Kasumi-1 (cell line): ENCODE results near the gene POLR2E.

ENCODE experiments used
- DNase-seq, 2 experiments: peaks; one replicate each; lab custom pipeline; 2025; lab: John Stamatoyannopoulos, UW

POLR2E gene

DNA sequence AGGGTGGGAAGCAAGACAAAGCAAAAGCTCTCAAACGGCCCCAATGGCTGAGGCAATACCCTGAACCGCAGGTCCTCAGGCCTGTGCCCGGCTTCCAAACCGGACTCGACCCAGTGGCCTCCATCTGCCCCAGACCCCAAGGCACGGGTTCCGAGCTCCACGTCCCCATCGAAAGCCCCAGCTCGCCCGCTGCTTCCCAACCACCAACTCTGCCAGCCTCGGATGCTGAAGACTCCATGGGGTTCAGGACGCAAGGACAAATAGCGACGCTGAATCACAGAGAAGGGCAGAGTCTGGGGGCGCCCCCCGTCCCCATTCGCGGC, 559 bp downstream of the POLR2E start:
- no peak for DNase-seq

DNA sequence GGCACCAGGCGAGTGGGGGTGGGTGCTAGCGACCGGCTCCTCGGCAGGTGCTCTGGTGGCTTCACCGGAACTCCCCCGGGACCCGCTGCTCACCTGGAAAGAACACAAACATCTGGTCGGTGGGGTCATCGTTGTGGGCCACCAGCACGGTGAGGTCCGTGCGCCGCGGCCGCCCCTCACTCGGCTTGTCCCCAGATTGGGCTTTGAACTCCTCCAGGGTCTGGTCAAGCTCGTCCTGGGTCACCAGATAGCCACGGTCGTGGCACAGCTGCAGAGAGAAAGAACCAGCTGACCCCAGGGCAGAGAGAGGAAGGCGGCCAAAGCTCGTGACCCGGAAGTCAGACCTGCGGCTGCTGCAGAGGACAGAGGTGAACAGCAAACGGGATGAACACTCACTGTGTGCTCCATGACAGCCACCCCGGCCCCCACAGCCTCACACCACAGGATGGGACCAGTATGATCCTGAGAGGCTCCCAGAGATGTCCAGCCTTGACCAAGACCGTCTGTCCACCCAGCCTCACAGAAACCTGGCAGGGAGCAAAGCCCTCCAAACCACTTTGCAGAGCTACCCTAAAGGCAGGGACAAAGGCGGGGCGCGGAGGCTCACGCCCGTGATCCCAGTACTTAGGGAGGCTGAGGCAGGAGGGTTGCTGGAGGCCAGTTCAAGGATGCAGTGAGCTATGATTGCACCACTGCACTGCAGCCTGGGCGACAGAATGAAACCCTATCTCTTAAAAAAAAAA, 1.2 kb downstream of the POLR2E start:
- DNase-seq = no peak

DNA sequence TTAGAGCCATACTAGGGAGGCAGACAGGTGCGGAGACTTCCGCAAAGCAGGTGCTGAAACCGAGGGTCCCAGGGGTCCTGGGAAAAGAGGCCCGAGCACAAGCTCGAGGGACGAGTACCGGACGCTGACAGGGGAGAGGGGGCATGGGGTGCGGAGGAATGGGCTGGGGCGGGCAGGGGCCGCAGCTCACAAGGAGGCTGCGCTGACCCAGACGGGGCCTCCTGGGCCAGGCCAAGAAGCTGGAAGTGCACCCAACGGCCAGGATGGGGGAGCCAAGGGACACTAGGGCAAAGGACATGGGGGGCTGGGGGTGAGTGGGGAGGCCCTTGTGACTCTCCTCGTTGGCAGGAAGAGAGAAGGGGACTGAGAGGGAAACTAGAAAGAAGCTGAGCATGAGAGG, 1.8 kb downstream of the POLR2E start:
- DNase-seq = no peak

DNA sequence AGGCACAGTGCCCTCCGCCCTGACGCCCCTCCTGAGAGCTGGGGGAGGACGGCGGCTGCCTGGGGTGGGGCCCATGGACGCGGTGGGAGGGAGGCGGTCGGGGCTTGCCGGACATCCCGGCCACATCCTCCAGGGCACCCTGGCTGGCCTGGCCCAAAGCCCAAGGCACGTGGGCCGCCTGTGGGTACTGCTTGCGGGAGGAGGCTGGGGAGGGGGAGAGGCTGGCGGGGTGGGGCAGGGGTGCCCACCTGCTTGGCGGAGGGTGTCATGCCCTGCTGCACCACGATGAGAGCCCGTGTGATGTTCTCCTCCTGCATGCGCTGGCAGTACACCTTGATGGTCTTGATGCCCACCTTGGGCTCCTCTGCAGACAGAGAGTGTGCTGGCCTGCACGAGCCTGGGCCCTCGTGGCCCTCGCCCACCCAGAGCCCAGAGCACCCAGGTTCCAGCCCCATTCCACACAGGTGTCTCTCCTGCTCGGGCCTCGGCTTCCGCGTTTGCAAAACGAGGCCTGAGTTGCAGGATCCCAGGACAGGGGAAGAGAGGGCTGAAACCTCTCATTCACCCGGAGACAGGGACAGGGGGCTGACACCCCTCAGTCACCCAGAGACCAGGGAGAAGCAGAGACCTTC, 3.5 kb downstream of the POLR2E start:
- no peak for DNase-seq

DNA sequence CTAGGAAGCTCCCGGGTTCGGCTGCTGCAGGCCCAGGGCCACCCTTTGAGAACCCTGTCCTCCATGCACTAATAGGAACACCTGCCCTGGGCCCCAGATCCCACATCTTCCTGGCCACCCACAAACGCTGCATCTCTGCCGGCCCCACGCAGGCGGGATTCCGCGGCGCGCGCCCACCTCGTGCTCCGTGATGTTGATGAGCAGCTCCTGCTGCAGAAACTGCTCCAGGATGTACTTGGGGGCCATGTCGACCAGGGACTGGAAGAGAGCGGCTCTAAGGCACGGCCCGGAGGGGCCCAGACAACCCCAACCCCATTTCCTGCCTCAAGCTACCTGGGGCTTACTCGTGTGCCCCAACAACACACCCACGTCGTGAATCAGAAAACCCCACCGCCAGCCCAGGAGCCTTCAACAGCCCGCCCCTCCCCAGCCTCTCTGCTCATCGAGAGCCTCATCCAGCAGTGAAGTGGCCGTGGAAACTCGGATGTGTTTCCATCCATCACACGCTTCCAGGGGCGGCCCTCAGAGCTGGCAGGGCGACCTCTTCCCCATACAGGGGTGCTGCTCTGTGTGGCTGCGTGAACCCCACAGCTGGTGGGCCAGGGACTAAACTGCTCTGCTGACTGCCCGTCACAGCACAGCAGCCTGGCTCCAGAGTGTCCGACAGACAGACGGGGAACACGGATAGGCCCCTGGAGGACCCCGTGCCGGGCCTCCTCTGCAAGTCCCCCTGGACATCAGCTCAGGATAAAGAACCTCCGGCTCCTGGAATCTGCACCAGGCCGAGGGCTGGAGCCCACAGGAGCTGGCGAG, 4.2 kb downstream of the POLR2E start:
- DNase-seq = no peak

DNA sequence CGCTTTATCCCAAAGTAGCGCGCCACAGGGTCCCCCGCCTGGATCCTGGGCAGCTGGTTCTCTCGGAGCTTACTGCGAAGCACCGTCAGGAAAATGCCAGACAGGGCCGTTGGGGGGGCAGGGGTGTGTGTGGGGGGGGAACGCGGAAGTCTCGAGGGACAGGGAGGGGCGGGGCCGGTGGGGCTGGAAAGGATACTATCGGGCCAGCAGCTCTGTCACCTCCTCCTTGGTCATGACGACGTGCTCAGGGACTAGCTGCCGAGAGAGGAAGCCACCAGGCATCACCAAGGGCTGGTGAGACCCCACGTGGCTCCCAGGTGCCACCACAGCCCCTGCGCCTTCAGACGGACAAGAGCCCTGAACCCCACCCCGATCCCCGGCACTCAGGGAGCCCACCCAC, 5.3 kb downstream of the POLR2E start:
- no peak for DNase-seq

DNA sequence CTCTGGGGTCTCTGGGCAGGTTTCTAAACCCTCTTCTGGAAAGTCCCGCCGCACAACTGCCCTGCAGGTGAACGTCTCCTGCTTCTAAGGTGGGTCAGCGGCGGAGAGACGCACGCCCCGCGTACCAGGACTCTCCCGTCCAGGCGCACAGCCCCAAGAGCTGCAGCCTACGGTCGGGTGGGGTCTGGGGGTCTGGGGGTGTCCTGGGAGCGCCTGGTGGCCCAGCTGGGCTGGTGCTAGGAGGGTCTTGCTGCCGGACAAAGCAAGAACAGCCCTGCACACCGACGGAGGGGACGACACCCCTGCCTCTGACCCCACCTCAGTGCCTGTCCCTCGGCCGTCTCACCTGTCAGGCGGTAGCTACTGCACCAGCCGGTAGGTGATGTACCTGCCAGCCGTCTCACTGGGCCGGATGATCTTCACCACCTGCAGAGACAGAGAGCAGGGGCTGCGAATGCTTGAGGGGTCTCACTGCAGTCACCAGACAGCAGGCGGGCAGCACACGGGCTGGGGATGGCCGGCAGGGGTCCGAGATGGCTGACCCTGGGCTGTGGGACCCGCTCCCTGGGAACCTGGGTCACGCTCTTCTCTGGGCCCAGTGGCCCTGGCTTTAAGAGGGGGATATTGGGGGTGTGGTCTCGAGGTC, 5.9 kb downstream of the POLR2E start:
- DNase-seq = no peak

DNA sequence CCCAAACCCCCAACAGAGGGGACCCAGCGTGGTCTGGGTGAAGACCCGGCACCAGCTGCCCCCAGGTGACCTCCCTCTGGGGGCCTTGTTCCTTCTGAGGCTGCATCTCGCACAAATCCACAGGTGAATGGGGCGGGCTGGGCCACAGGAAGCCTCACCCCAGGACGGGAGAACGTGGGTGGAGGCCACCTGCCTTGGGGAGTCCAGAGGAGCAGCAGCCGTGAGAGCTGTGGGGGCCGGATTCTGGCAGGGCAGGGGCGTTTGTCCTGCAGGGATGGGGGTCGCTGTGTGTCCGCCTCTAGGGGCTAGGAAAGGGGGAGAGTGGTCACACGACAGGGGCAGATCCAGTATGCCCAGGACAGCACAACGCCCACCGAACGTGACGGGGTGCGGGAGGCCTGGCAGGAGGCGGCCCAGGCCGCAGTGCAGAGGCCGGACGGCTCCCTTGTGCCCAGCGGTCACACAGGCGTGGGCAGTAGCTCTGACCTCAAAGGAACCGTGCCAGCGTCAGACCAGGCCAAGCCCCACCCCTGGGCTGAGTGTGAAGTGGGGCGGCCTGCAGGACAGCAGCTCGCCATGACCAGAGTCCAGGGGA, 6.7 kb downstream of the POLR2E start:
- no peak for DNase-seq

DNA sequence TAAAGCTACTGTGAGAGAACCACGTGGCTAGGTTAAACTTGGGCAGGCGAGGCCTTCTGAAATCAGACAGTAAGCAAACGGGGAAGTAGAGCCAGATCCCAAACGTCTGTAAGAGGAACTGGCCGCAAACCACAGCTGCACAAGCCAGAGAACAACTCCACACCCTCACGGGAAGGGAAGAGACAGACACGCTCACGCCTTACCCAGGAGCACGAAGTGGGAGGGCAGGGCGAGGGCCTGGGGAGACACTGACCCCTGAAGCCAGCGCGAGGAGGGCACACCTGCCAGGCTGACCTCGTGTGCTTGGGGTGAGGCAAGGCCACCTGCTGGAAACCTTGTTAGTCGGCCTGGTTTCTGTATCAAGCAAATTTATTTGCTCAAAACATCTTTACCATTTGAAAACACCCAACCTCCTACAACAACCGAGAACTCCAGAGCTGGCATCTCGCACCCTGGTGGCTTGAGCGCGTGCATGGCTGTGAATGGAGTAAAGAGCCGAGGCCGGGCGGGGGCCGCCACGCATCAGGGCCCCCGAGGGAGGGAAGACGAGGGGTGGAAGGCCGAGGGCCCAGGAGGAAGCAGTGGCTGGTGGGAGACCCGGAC, 7.3 kb downstream of the POLR2E start:
- peak; percentile 97 to 98 for DNase-seq

DNA sequence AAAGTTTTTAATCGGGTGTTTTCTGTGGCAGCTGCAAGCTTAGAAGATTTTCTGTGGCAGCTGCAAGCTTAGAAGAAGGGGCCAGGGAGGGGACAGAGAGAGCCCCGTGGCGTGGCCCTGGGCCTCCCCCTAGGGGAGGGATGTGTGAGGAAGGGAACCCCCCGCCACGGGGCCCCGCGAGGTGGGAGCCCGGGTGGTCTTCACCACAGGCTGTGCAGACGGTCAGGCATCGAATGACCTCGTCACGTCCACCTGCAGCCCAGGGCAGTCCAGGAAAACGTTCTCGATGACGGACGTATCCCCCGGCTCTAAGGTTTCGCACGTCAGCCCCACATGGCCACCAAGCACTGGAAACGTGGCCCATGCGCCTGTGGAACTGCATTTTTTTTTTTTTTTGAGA, 8.6 kb downstream of the POLR2E start:
- DNase-seq = no peak

DNA sequence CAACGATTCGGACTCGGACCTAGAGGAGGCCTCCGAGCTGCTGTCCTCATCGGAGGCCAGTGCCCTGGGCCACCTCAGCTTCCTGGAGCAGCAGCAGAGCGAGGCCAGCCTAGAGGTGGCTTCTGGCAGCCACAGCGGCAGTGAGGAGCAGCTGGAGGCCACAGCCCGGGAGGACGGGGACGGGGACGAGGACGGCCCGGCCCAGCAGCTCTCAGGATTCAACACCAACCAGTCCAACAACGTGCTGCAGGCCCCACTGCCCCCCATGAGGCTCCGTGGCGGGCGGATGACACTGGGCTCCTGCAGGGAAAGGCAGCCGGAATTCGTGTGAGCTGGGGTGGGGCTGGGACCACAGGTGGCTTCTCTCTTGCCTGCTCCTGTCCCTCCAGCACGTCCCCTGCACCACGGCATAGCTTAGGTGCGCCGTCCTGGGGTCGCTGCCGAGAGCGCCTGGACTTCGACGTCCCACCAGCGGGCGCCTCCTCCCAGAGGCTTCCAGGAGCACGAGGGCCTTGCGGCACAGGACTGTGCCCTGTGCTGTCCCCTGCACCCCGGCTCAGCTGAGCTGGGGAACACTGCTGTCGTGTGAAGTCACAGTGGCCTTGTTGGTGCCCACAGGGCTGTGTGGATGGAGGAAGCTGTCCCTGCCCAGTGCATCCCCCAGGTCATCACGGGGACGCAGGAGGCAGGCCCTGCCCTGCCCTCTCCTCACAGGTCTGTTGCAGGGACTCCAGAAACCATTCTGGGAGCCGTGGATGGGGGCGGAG, 9.3 kb downstream of the POLR2E start:
- DNase-seq = no peak

DNA sequence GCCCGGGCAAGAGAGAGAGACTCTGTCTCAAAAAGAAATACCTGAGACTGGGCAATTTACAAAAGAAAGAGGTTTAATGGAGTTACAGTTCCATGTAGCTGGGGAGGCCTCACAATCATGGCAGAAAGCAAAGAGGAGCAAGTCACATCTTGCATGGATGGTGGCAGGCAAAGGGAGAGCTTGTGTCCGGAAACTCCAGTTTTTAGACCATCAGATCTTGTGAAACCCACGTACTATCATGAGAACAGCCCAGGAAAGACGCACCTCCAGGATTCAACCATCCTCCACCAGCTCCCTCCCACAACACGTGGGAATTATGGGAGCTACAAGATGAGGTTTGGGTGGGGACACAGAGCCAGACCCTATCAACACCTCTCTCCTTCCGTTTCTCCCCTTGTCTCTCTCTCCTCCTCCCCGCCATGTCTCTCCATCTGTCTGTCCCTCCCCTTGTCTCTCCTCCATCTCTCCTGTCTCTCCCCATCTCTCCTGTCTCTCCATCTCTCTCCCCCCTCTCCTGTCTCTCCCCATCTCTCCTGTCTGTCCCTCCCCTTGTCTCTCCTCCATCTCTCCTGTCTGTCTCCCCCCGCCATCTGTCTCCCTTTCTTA, 10.0 kb downstream of the POLR2E start:
- no peak for DNase-seq

DNA sequence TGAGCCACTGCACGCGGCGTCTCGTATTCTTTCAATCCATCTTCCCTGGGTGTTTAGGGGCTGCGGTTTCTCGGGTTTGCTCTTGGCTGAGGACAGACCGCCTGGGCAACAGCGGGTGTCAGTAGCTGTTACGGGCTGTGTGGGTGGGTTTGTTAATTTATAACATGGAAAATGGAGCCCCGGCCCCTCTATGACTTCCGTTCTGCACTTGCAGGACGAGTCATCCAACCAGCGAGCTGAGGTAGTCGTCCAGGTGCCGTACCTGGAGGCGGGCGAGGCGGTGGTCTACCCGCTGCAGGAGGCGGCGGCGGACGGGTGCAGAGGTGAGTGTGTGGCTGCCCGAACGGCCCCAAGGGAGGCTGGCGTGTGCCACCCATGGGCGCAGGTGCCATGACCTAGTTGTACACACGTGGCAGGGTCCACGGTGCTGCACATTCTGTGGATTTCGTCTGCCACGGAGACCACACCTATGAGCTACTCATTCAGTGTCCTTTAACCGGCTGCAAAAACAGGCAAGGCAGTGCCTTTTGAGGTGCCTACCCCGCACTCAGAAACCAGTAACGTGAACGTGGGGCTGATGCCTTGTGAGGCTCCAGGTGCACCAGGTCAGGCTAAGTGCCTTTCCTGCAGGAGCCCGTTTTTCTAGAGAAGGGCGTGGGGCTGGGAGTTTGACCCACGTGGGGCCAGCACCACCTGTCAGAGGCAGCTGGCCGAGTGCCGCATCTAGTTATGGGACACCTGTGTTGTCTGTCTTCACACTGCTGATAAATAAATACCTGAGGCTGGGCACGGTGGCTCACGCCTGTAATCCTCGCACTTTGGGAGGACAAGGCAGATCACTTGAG, 10.9 kb downstream of the POLR2E start:
- no peak for DNase-seq

DNA sequence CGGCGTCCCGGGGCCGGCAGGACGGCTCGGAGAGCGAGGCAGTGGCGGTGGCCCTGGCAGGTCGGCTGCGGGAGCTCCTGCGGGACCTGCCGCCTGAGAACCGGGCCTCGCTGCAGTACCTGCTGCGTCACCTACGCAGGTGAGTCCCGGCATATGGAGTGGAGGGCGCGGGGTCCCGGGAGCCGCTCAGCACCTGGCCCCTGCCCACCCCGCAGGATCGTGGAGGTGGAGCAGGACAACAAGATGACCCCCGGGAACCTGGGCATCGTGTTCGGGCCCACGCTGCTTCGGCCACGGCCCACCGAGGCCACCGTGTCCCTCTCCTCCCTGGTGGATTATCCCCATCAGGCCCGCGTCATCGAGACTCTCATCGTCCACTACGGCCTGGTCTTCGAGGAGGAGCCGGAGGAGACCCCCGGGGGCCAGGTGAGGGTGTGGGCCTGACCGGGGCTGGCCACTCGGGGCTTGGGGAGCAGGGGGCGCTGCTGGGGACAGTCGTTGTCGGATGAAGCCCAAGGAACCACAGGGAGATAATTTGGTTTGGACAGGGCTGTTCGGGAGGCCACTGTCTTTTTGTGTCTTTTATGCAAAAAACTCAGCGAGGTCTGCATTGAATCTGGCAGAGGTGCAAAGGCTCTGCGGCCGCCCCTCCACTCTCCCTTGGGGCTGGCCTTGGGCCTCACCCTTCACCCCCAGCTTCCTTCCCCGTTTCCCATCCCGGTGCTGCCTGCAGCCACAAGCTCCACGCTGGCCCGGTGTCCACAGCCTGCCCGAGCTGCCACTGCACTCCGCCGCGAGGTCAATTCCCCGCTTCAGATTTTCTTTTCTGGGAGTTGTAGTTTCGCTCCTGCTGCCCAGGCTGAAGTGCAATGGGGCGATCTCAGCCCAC, 12.0 kb downstream of the POLR2E start:
- no peak for DNase-seq

DNA sequence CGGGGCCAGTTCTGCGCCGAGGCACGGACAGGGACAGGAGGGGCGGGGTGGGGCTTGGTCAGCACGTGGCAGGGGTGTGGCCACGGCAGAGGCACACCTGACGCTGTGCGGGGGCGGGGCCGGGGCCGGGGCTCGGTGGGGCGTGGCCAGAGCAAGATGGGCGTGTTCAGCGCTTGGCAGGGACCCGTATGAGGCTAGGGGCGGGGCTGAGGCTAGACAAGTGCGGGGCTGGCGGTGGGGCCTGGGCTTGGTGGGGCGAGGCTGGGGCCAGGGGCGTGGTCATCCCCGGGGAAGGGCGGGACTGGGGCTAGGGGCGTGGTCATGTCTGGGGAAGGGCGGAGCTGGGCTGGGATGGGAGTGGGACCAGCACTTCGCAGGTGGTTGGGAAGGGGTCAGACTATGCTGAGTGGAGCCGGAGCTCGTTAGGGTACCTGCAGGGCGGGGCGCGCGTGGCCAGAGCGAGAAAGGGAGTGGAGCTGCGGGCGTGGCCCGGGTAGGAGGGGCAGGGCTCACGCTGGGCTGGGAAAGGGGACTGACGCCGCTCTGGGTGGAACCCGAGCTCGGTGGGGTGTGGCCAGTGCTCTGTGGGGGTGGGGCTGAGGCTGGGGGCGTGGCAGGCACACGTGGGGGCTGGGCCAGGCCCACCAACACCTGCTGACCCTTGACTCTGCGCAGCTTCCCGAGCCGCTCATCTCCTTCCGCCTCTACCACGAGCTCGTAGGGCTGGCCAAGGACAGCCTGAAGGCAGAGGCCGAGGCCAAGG, 12.8 kb downstream of the POLR2E start:
- DNase-seq = no peak

DNA sequence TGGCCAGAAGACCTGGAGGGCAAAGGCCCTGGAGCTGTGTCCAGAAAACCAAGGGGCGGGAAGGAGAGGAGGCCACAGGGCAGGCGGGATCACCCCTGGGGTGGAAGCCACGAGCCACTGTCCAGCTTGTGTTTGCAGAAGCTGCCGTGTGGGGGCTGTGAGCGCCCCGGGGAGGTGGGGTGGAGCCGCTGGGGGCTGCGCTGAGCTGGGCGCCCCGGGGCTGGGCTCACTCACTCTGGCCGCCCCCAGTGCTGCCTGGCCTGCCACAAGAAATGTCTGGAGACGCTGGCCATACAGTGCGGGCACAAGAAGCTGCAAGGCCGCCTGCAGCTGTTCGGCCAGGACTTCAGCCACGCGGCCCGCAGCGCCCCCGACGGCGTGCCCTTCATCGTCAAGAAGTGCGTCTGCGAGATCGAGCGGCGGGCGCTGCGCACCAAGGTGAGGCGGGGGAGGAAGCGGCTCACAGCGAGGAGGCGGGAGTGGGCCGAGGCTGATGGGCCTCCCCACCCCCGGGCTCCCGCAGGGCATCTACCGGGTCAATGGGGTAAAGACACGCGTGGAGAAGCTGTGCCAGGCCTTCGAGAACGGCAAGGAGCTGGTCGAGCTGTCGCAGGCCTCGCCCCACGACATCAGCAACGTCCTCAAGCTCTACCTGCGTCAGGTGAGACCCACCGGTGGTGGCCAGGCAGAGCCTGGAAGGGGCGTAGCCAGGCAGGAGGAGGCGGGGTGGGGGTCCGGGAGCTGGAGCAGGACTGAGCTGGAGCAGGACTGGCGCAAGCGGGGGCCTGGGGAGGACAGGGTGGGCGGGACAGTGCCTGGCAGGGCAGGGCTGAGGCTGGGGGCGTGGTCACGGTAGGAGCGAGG, 13.6 kb downstream of the POLR2E start:
- DNase-seq = no peak
